ENCODE measurements around the gene WNT3A. TPM values are rescaled to one million over a fixed set of nuclear protein-coding genes. Genes with fewer than 3 reads are reported as not detected.
A peak's percentile ranks its signal among the peaks of the same experiment; 100 is the strongest.

The WNT3A gene, protein sequence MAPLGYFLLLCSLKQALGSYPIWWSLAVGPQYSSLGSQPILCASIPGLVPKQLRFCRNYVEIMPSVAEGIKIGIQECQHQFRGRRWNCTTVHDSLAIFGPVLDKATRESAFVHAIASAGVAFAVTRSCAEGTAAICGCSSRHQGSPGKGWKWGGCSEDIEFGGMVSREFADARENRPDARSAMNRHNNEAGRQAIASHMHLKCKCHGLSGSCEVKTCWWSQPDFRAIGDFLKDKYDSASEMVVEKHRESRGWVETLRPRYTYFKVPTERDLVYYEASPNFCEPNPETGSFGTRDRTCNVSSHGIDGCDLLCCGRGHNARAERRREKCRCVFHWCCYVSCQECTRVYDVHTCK
- not detected in 2 replicates for total RNA-seq (2011; cell fraction: chromatin; rRNA removed; ENCODE audit: low replicate concordance)
- total RNA-seq (2011; cell fraction: nucleolus; rRNA removed), result not detected in 2 replicates
- not detected in 2 replicates for total RNA-seq (2011; cell fraction: nucleoplasm; rRNA removed)
- total RNA-seq (2014; rRNA removed) (not detected in 2 replicates), total RNA-seq (2014; rRNA removed; fragmentation: Illumina TruSeq; extraction: Trizol) (not detected in 2 replicates), total RNA-seq (2015; rRNA removed; fragmentation: Illumina TruSeq; extraction: Trizol) (not detected in 2 replicates), total RNA-seq (2021) (not detected in 2 replicates), polyA plus RNA-seq (2011; rRNA removed) (not detected in 2 replicates), polyA plus RNA-seq (2014; fragmentation: Illumina TruSeq; extraction: Trizol) (not detected in 2 replicates), polyA plus RNA-seq (2014; fragmentation: Nextera tagmentation; extraction: Ambion mirVana) (not detected), polyA plus RNA-seq (2014; rRNA removed) (not detected in 2 replicates), polyA minus RNA-seq (2011; rRNA and poly(A)+ RNA removed) (not detected in 2 replicates), Bru-seq, nascent RNA (percentile 2 among the genes with signal in this experiment), BruChase-seq, experiment 1, labeled RNA remaining after a 2-hour chase (not detected), BruChase-seq, experiment 2, labeled RNA remaining after a 6-hour chase (percentile 4 among the genes with signal in this experiment)
- not detected in 2 replicates for polyA plus RNA-seq (2011; cell fraction: cytosol; rRNA removed)
- not detected in 2 replicates for polyA plus RNA-seq (2011; cell fraction: nucleus; rRNA removed)
- not detected in 2 replicates for polyA plus RNA-seq (2012)
- polyA minus RNA-seq (2011; cell fraction: cytosol; rRNA and poly(A)+ RNA removed), result not detected in 2 replicates
- polyA minus RNA-seq (2011; cell fraction: nucleus; rRNA and poly(A)+ RNA removed), result not detected in 2 replicates
- long read RNA-seq, experiment 1, result 0 reads
- long read RNA-seq, experiment 2, result 0 reads
- long read RNA-seq, experiment 3, result 0 reads

DNA sequence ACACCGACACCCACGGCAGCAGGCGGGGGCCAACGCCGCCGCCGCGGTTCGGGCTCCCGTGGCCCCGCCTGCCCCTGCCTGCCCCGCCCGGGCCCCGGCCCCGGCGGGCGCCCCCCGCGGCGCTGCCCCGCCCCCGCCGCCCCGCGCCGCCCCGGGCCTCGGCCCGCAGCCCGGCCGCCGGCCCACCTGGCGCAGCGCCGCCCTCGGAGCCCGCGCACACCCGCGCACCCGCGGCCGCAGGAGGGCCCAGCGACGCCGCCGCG, at the start of gene WNT3A:
Gene WNT3A, plus strand, starts transcription at position 213 of the 263 bp plus-strand sequence. CDS start 131 bp downstream, outside the sequence.
- H3K27me3 ChIP-seq (ENCODE audit: control insufficient read depth in 2 of 2, insufficient read depth in 2 of 2, low read length in 2 of 2), result peaks cover 50 to 86% of the 10 kb centered on the region in 2 experiments
- intact Hi-C loops (cut with micrococcal nuclease), result no loop called here
- no peak for TF ChIP-seq TCF3 (CRISPR knock-in tag; IDR thresholded peaks at IDR 0.05)
- no peak for TF ChIP-seq DMBX1 (CRISPR knock-in tag; IDR thresholded peaks at IDR 0.05; ENCODE audit: borderline replicate concordance)
- no peak for TF ChIP-seq ZNF57 (CRISPR knock-in tag; IDR thresholded peaks at IDR 0.05)
- no peak for TF ChIP-seq BCL6 (CRISPR knock-in tag; IDR thresholded peaks at IDR 0.05)
- no peak for TF ChIP-seq TBP (optimal IDR thresholded peaks at IDR 0.05; ENCODE audit: low read depth, low read length)
- no peak for TF ChIP-seq THAP7 (CRISPR knock-in tag; IDR thresholded peaks at IDR 0.05)
- no peak for TF ChIP-seq HNRNPK (IDR thresholded peaks at IDR 0.05; ENCODE audit: low read depth, low read length, poor library complexity, severe bottlenecking)
- no peak for TF ChIP-seq ZNF76 (CRISPR knock-in tag; IDR thresholded peaks at IDR 0.05; ENCODE audit: borderline replicate concordance)
- no peak for TF ChIP-seq XRCC5 (IDR thresholded peaks at IDR 0.05; ENCODE audit: low read depth, low read length)
- TF ChIP-seq GTF2A2 (tag; IDR thresholded peaks at IDR 0.05), result no peak
- TF ChIP-seq, protein P1, sequence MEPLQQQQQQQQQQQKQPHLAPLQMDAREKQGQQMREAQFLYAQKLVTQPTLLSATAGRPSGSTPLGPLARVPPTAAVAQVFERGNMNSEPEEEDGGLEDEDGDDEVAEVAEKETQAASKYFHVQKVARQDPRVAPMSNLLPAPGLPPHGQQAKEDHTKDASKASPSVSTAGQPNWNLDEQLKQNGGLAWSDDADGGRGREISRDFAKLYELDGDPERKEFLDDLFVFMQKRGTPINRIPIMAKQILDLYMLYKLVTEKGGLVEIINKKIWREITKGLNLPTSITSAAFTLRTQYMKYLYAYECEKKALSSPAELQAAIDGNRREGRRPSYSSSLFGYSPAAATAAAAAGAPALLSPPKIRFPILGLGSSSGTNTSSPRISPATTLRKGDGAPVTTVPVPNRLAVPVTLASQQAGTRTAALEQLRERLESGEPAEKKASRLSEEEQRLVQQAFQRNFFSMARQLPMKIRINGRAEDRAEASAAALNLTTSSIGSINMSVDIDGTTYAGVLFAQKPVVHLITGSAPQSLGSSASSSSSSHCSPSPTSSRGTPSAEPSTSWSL (CRISPR knock-in tag; IDR thresholded peaks at IDR 0.05; ENCODE audit: borderline replicate concordance), result no peak
- TF ChIP-seq FOS (IDR thresholded peaks at IDR 0.05; ENCODE audit: extremely low read depth, insufficient read length), result no peak
- no peak for TF ChIP-seq ZFP1 (CRISPR knock-in tag; IDR thresholded peaks at IDR 0.05)
- TF ChIP-seq THAP12 (CRISPR knock-in tag; IDR thresholded peaks at IDR 0.05), result no peak
- TF ChIP-seq PRMT5 (CRISPR knock-in tag; IDR thresholded peaks at IDR 0.05), result no peak

More for the DNA sequence above, at the start of gene WNT3A:
- DNase-seq (ENCODE audit: extremely low read depth in 1 of 4, low spot score in 3 of 4), result peak in 2 of 4 experiments; percentile 84 to 85
- no peaks in the 10 kb centered on the region for H3K79me2 ChIP-seq (ENCODE audit: control insufficient read depth, insufficient read depth, low read length)
- no peak for ATAC-seq
- POLR2A ChIA-PET, result interaction anchor here (0.6 kb wide), 1 partner anchor 43 kb away, joined by 3 read pairs; no protein-coding TSS in a partner anchor
- H3K27ac ChIP-seq (ENCODE audit: extremely low read depth, low read depth, low read length), result no peak within 1 kb of the TSS
- in situ Hi-C loops (cut with MboI), result no loop called here
- no peak for FAIRE-seq
- no peaks in the 10 kb centered on the region for H3K9me1 ChIP-seq (ENCODE audit: control insufficient read depth, insufficient read depth, low read length)
- peaks cover 0 to 43% of the 10 kb centered on the region in 2 experiments; a peak in 2 of 5 replicates for H3K4me1 ChIP-seq (replicated peaks in 1 of 2; ENCODE audit: control insufficient read depth in 2 of 2, insufficient read depth in 2 of 2, low read length in 2 of 2)
- H3K4me2 ChIP-seq (ENCODE audit: insufficient read depth, low read length), result no peak within 1 kb of the TSS
- no peaks in the 10 kb centered on the region for H3K9me3 ChIP-seq (replicated peaks; ENCODE audit: control insufficient read depth, insufficient read depth, low read depth, low read length)
- CTCF ChIA-PET (ENCODE audit: low intra/inter-chr PET ratio), result no interaction called here
- H4K20me1 ChIP-seq (replicated peaks; ENCODE audit: control insufficient read depth, insufficient read depth, low read length), result peaks cover 5% of the 10 kb centered on the region; the same call in 1 of the 2 replicates
- no peak within 1 kb of the TSS for H3K9ac ChIP-seq (ENCODE audit: insufficient read depth in 1 of 2, low read depth in 2 of 2, low read length in 2 of 2)
- H2AFZ ChIP-seq (ENCODE audit: low read depth, low read length), result no peak within 1 kb of the TSS
- WGBS (ENCODE audit: insufficient coverage, low coverage, missing lambda C conversion rate), result under 1% methylated on average over 16 of the region's 48 CpGs
- no peak within 1 kb of the TSS for H3K4me3 ChIP-seq
- no TSS peak for BruUV-seq (replicated peaks)
- no peaks in the 10 kb centered on the region for H3K36me3 ChIP-seq (ENCODE audit: control insufficient read depth, insufficient read depth, low read length)
